ENCODE results near the gene GRHL1. TPM values are rescaled to one million over a fixed set of nuclear protein-coding genes. Genes with fewer than 3 reads are reported as not detected.

GRHL1 gene
- total RNA-seq, 1 experiment from 2014 or later, result 2.7 TPM

GRCh38 chr2:10043256-10043905, 91.9 kb downstream of the GRHL1 start, which contains the start of gene KLF11 (continued):
- TF ChIP-seq NFYB (CRISPR knock-in tag; conservative IDR thresholded peaks at IDR 0.05; ENCODE audit: low read depth) (peak; percentile 65), GRHL2 (CRISPR knock-in tag; IDR thresholded peaks at IDR 0.05; ENCODE audit: insufficient replicate concordance, severe bottlenecking) (no peak), ETV6 (CRISPR knock-in tag; IDR thresholded peaks at IDR 0.05) (peak; percentile 98), ARID4B (CRISPR knock-in tag; IDR thresholded peaks at IDR 0.05; ENCODE audit: borderline replicate concordance) (peak; percentile 95), PRRX2 (CRISPR knock-in tag; IDR thresholded peaks at IDR 0.05) (no peak), ATF1 (CRISPR knock-in tag; IDR thresholded peaks at IDR 0.05) (no peak), ZBTB21 (CRISPR knock-in tag; IDR thresholded peaks at IDR 0.05; ENCODE audit: borderline replicate concordance) (peak; percentile 95), PREB (CRISPR knock-in tag; IDR thresholded peaks at IDR 0.05; ENCODE audit: borderline replicate concordance) (0 out of 2 replicates have a peak, but pooled peaks have one; percentile 76), E2F1 (CRISPR knock-in tag; IDR thresholded peaks at IDR 0.05) (peak; percentile 92), TEAD4 (CRISPR knock-in tag; IDR thresholded peaks at IDR 0.05) (0 out of 2 replicates have a peak, but pooled peaks have one; percentile 28), ZNF138 (CRISPR knock-in tag; conservative IDR thresholded peaks at IDR 0.05) (peak; percentile 95), FOXJ3 (CRISPR knock-in tag; IDR thresholded peaks at IDR 0.05; ENCODE audit: borderline replicate concordance) (no peak), GTF2I (CRISPR knock-in tag; conservative IDR thresholded peaks at IDR 0.05) (no peak), HMGXB4 (CRISPR knock-in tag; IDR thresholded peaks at IDR 0.05) (0 out of 2 replicates have a peak, but pooled peaks have one; percentile 9), RELA (CRISPR knock-in tag; IDR thresholded peaks at IDR 0.05; ENCODE audit: borderline replicate concordance) (peak; percentile 93), ZMAT4 (CRISPR knock-in tag; IDR thresholded peaks at IDR 0.05) (0 out of 2 replicates have a peak, but pooled peaks have one; percentile 40), ZNF281 (CRISPR knock-in tag; IDR thresholded peaks at IDR 0.05) (peak; percentile 84), CREB1 (CRISPR knock-in tag; IDR thresholded peaks at IDR 0.05) (peak; percentile 96), KAT7 (CRISPR knock-in tag; IDR thresholded peaks at IDR 0.05; ENCODE audit: borderline replicate concordance) (no peak), NR3C1 (CRISPR knock-in tag; conservative IDR thresholded peaks at IDR 0.05; ENCODE audit: low read depth) (peak; percentile 95; the same call in 1 of the 2 replicates), STAT6 (CRISPR knock-in tag; conservative IDR thresholded peaks at IDR 0.05; ENCODE audit: low read depth) (no peak), ATF2 (CRISPR knock-in tag; IDR thresholded peaks at IDR 0.05; ENCODE audit: borderline replicate concordance, low read depth) (peak; percentile 77; the same call in 1 of the 2 replicates)
